ENCODE results near the gene ACO2. TPM values are rescaled to one million over a fixed set of nuclear protein-coding genes. Genes with fewer than 3 reads are reported as not detected.

ACO2 gene
- total and polyA plus RNA-seq, 10 of the 15 experiments (the other 5 are each of a cell fraction or from before 2014, with no cell fraction given), result 21.4 to 214 (median 88.5) TPM

DNA sequence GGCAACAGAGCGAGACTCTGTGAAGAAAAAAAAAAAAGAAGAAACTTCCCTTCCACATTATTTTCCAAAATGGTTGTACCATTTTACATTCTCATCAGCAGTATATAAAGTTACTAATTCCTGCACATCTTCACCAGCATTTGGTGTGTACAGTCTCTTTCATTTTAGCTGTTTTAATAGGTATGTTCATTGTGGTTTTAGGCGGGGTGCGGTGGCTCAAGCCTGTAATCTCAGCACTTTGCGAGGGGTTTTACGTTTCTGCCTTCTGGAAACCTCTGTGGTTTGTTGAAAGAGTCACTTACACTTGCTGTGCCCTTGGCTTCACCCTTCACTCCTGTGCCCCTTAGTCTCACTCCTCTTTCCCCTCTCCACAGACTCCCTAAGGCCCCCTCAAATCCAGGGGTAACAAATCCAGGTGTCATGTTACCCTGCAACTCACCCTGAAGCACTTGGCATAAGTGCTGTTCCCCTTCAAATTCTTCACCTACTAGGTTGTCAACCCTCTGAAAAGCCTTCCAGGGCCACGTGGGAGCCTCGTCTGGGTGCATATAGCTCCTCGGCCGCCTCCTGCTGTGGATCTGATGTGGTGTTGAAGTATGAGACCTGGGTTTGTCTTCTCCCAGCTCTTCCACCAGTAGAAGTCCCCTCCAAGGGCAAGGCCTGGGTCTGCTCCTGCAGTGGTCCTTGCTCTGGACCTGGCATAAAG is 43.1 kb upstream of the ACO2 start:
- WGBS (ENCODE audit: insufficient coverage, insufficient replicate concordance, low lambda C conversion rate, missing lambda C conversion rate), result 29% methylated on average over 9 of the region's 9 CpGs
- intact Hi-C loops (cut with micrococcal nuclease; ENCODE audit: unreplicated experiment), result no loop called here
- ChIA-PET POLR2A (interaction anchor here (0.6 to 2.4 kb wide), 5 partner anchors 9 to 917 kb away, joined by 3 to 8 read pairs (median 3); partner anchors contain the start of gene TOB2), RAD21 (ENCODE audit: unreplicated experiment) (interaction anchor here (1.2 kb wide), 1 partner anchor 22 kb away, joined by 3 read pairs; no protein-coding TSS in a partner anchor), CTCF (interaction anchor here (0.9 to 1.9 kb wide), 4 partner anchors 14 to 87 kb away, joined by 3 to 6 read pairs (median 4); no protein-coding TSS in a partner anchor), SMC1A (ENCODE audit: uncharacterized antibody, unreplicated experiment) (no interaction called here)
- no peak overlapping the region for H3K4me3 ChIP-seq
- H2AFZ ChIP-seq (ENCODE audit: control insufficient read depth, low read depth, low read length), result no peak overlapping the region
- in situ Hi-C loops (cut with MboI), result no loop called here
- H3K4me1 ChIP-seq (ENCODE audit: control insufficient read depth, insufficient read depth, low read length), result peaks cover 7% of the 10 kb centered on the region
- no peak overlapping the region for H3K27ac ChIP-seq (ENCODE audit: control insufficient read depth, insufficient read depth)
- no peaks in the 10 kb centered on the region for H4K20me1 ChIP-seq (ENCODE audit: control insufficient read depth, insufficient read depth)
- FAIRE-seq (peak; percentile 85), DNase-seq (ENCODE audit: low read depth, low spot score) (no peak), ATAC-seq (peak; percentile 91)
- H3K4me2 ChIP-seq (ENCODE audit: control insufficient read depth, insufficient read depth), result no peak overlapping the region
- H3K79me2 ChIP-seq (ENCODE audit: control insufficient read depth, insufficient read depth, low read length), result no peaks in the 10 kb centered on the region; the same call in 1 of the 2 replicates
- no peaks in the 10 kb centered on the region for H3K9me3 ChIP-seq (replicated peaks; ENCODE audit: control insufficient read depth, insufficient read depth, low read length)
- H3K9ac ChIP-seq (ENCODE audit: control insufficient read depth, insufficient read depth, low read length), result no peak overlapping the region
- BruUV-seq (replicated peaks), result no TSS peak
- TF ChIP-seq CBFB (IDR thresholded peaks at IDR 0.05; ENCODE audit: low read depth) (peak; percentile 58; the same call in 1 of the 2 replicates), NR2F1 (conservative IDR thresholded peaks at IDR 0.05) (0 out of 2 replicates have a peak, but pooled peaks have one; percentile 40), RUNX3 (IDR thresholded peaks at IDR 0.05; ENCODE audit: low read length) (peak; percentile 90), PML (IDR thresholded peaks at IDR 0.05; ENCODE audit: low read length) (no peak), SREBF1 (IDR thresholded peaks at IDR 0.05; ENCODE audit: low read length) (no peak), SMARCA5 (IDR thresholded peaks at IDR 0.05) (0 out of 2 replicates have a peak, but pooled peaks have one; percentile 63)
- H3K27me3 ChIP-seq (replicated peaks in 1 of 2; ENCODE audit: control insufficient read depth in 2 of 2, insufficient read depth in 2 of 2, low read length in 1 of 2), result no peaks in the 10 kb centered on the region
- peaks cover 0 to 4% of the 10 kb centered on the region in 2 experiments; a peak in 1 of 4 replicates for H3K36me3 ChIP-seq (ENCODE audit: control insufficient read depth in 2 of 2, insufficient read depth in 2 of 2, low read length in 1 of 2)

Measured in GM12878 (cell line).